Measurements from ENCODE around the gene LIMA1.

GRCh38 chr12:50263832-50264231 lies 19.5 kb downstream of the LIMA1 start:
- TF ChIP-seq POLR2A (IDR thresholded peaks at IDR 0.05) (no peak), CTCF (IDR thresholded peaks at IDR 0.05) (no peak)

Data from thyroid gland (tissue), 4 donors.